ENCODE data around the gene UQCRHL. TPM values are rescaled to one million over a fixed set of nuclear protein-coding genes. Genes with fewer than 3 reads are reported as not detected.

UQCRHL gene
- polyA plus RNA-seq, 2 of the 4 experiments (the other 2 are of a cell fraction), result 0.68 to 4.1 TPM

GRCh38 chr1:15816674-15817073, 9.2 kb upstream of the UQCRHL start:
- WGBS (ENCODE audit: missing lambda C conversion rate), result 74% methylated on average over 5 of the region's 5 CpGs
- CTCF ChIA-PET, result interaction anchor here (2.4 to 5.4 kb wide), 4 partner anchors 16 to 178 kb away, joined by 7 to 26 read pairs (median 15); no protein-coding TSS in a partner anchor
- FAIRE-seq, result no peak

GRCh38 chr1:15810073-15810472, 2.6 kb upstream of the UQCRHL start:
- Histone ChIP-seq H3K4me1 (no peaks in the 10 kb centered on the region), H3K27ac (no peak overlapping the region), H3K4me3 (no peak overlapping the region), H3K4me2 (no peak overlapping the region), H3K9me3 (no peaks in the 10 kb centered on the region)
- POLR2A ChIA-PET, result interaction anchor here (1.0 kb wide), 1 partner anchor 9 kb away, joined by 3 read pairs; no protein-coding TSS in a partner anchor
- WGBS (ENCODE audit: missing lambda C conversion rate), result 28% methylated on average over 1 of the region's 1 CpG
- FAIRE-seq, result no peak
- ATAC-seq, result no peak
- CTCF ChIA-PET, result interaction anchor here (0.8 to 2.5 kb wide), 3 partner anchors 8 to 185 kb away, joined by 3 to 6 read pairs (median 3); no protein-coding TSS in a partner anchor
- DNase-seq (ENCODE audit: low read depth in 1 of 2, low spot score in 1 of 2), result no peak
- TF ChIP-seq POLR2A (IDR thresholded peaks at IDR 0.05; ENCODE audit: low read length) (no peak), ZSCAN20 (CRISPR knock-in tag; IDR thresholded peaks at IDR 0.05) (no peak), E2F6 (IDR thresholded peaks at IDR 0.05; ENCODE audit: borderline replicate concordance, low read depth) (no peak), CTCF (IDR thresholded peaks at IDR 0.05) (no peak), CHD4 (IDR thresholded peaks at IDR 0.05; ENCODE audit: borderline replicate concordance) (no peak), GATA3 (IDR thresholded peaks at IDR 0.05; ENCODE audit: borderline replicate concordance) (no peak), JUN (IDR thresholded peaks at IDR 0.05) (no peak), PHF8 (IDR thresholded peaks at IDR 0.05; ENCODE audit: borderline replicate concordance, low read depth) (no peak), HOXB5 (CRISPR knock-in tag; IDR thresholded peaks at IDR 0.05) (no peak), TFCP2L1 (CRISPR knock-in tag; IDR thresholded peaks at IDR 0.05) (no peak), EHF (CRISPR knock-in tag; IDR thresholded peaks at IDR 0.05) (no peak), RNF2 (IDR thresholded peaks at IDR 0.05; ENCODE audit: borderline replicate concordance, low read depth) (no peak), HDAC2 (IDR thresholded peaks at IDR 0.05) (no peak)

More at GRCh38 chr1:15816674-15817073, 9.2 kb upstream of the UQCRHL start:
- H3K4me3 ChIP-seq, result no peak overlapping the region
- H3K4me1 ChIP-seq, result no peaks in the 10 kb centered on the region
- TF ChIP-seq CEBPB (IDR thresholded peaks at IDR 0.05), result no peak
- TF ChIP-seq RARB (CRISPR knock-in tag; IDR thresholded peaks at IDR 0.05), result no peak
- no peak for TF ChIP-seq SREBF2 (IDR thresholded peaks at IDR 0.05)
- no peak for TF ChIP-seq HOXB5 (CRISPR knock-in tag; IDR thresholded peaks at IDR 0.05)
- no peak for TF ChIP-seq MAZ (IDR thresholded peaks at IDR 0.05; ENCODE audit: borderline replicate concordance, low read depth, low read length)
- no peak for TF ChIP-seq JUNB (IDR thresholded peaks at IDR 0.05)
- no peak for TF ChIP-seq ZC3H11A (IDR thresholded peaks at IDR 0.05)
- TF ChIP-seq E2F6 (IDR thresholded peaks at IDR 0.05; ENCODE audit: borderline replicate concordance, low read depth), result no peak
- TF ChIP-seq JUN (IDR thresholded peaks at IDR 0.05), result no peak
- TF ChIP-seq FOXS1 (CRISPR knock-in tag; IDR thresholded peaks at IDR 0.05), result no peak
- no peak for TF ChIP-seq NR3C1 (IDR thresholded peaks at IDR 0.05)
- no peak for TF ChIP-seq REST (IDR thresholded peaks at IDR 0.05)
- TF ChIP-seq TP53 (CRISPR knock-in tag; IDR thresholded peaks at IDR 0.05), result no peak
- no peak for TF ChIP-seq BCL3 (IDR thresholded peaks at IDR 0.05)
- no peak for TF ChIP-seq USF2 (IDR thresholded peaks at IDR 0.05)
- no peaks in the 10 kb centered on the region for H3K9me3 ChIP-seq
- no peak for DNase-seq (ENCODE audit: low read depth in 1 of 2, low spot score in 1 of 2)
- H3K27ac ChIP-seq, result no peak overlapping the region; a peak in 1 of 6 replicates
- no peak overlapping the region for H3K4me2 ChIP-seq
- POLR2A ChIA-PET, result interaction anchor here (2.3 kb wide), 1 partner anchor 17 kb away, joined by 11 read pairs; no protein-coding TSS in a partner anchor
- ATAC-seq, result no peak

Measured in A549 (cell line).